NCI-H2227 treated with DMSO at 0.1 percent for 48 hours (cell line): ENCODE data around the gene DDHD1.
A peak's percentile ranks its signal among the peaks of the same experiment; 100 is the strongest.
"Not testable (repeated sequence)": the region's sequence is repeated elsewhere in the genome, so short reads cannot be mapped to it uniquely, and the experiment has no call there.

Experiments
- DNase-seq: peaks from one replicate; lab custom pipeline; 2025; lab: John Stamatoyannopoulos, UW

The DDHD1 gene

GRCh38 chr14:53151523-53152183 lies 1.5 kb downstream of the DDHD1 start:
- no peak for DNase-seq

- no peak for DNase-seq
Measured at GRCh38 chr14:53149668-53150316, 3.3 kb downstream of the DDHD1 start.

GRCh38 chr14:53148671-53149070 lies 4.5 kb downstream of the DDHD1 start:
- no peak for DNase-seq

- DNase-seq: no peak
Measured at GRCh38 chr14:53147893-53148292, 5.2 kb downstream of the DDHD1 start.

- no peak for DNase-seq
Measured at GRCh38 chr14:53147208-53147607, 5.9 kb downstream of the DDHD1 start.

- DNase-seq: no peak
Measured at GRCh38 chr14:53146739-53147138, 6.4 kb downstream of the DDHD1 start.

- DNase-seq: no peak
Measured at GRCh38 chr14:53144244-53144643, 8.9 kb downstream of the DDHD1 start.

GRCh38 chr14:53140585-53140984 lies 12.5 kb downstream of the DDHD1 start:
- no peak for DNase-seq

GRCh38 chr14:53137568-53138203 lies 15.4 kb downstream of the DDHD1 start:
- no peak for DNase-seq

GRCh38 chr14:53130491-53130890 lies 22.6 kb downstream of the DDHD1 start:
- not testable (repeated sequence) for DNase-seq

- no peak for DNase-seq
Measured at GRCh38 chr14:53128303-53129028, 24.7 kb downstream of the DDHD1 start.

GRCh38 chr14:53127832-53128231 lies 25.3 kb downstream of the DDHD1 start:
- no peak for DNase-seq

GRCh38 chr14:53127151-53127550 lies 26.0 kb downstream of the DDHD1 start:
- no peak for DNase-seq

GRCh38 chr14:53126731-53127130 lies 26.4 kb downstream of the DDHD1 start:
- DNase-seq: no peak

GRCh38 chr14:53124786-53125185 lies 28.3 kb downstream of the DDHD1 start:
- DNase-seq: no peak

GRCh38 chr14:53121419-53121818 lies 31.7 kb downstream of the DDHD1 start:
- not testable (repeated sequence) for DNase-seq

- not testable (repeated sequence) for DNase-seq
Measured at GRCh38 chr14:53117479-53117878, 35.6 kb downstream of the DDHD1 start.

- DNase-seq: no peak
Measured at GRCh38 chr14:53113989-53114388, 39.1 kb downstream of the DDHD1 start.

- DNase-seq: no peak
Measured at GRCh38 chr14:53110096-53110495, 43.0 kb downstream of the DDHD1 start.

- peak; percentile 44 for DNase-seq
Measured at GRCh38 chr14:53109105-53110041, 43.8 kb downstream of the DDHD1 start.

GRCh38 chr14:53108292-53109104 lies 44.6 kb downstream of the DDHD1 start:
- peak; percentile 13 for DNase-seq
